C4-2B (cell line): ENCODE results near the gene ATP2A3.

Experiments used
- ZFX ChIP-seq: fragments of 450-650 bp; IDR thresholded peaks from 2 replicates; pipeline ENCODE4 v1.6.1; 2017
- TF ChIP-seq, protein P1 (sequence below): fragments of 450-650 bp; conservative IDR thresholded peaks from 2 replicates; pipeline ENCODE4 v1.5.1; 2017; ENCODE audit warnings: mild to moderate bottlenecking

DNA sequence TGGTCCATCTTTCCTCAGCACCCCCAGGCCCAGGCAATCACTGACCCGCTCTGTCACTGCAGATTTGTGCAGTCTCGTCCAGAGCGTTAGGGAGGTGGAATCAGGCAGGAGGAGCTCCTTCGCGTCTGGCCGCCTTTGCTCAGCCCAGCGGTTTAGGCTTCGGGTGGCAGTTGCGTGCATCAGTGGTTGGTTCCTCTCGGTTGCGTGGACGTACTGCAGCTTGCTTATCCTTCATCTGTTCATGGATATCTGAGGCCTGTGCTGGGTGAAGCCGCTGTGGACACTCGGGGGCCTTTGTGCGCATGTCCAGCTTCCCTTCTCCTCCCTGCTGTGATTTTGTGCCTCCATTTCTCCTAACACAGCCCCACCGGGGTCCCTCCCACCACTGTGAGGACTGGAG, 43.2 kb downstream of the ATP2A3 start:
- TF ChIP-seq, protein P1, sequence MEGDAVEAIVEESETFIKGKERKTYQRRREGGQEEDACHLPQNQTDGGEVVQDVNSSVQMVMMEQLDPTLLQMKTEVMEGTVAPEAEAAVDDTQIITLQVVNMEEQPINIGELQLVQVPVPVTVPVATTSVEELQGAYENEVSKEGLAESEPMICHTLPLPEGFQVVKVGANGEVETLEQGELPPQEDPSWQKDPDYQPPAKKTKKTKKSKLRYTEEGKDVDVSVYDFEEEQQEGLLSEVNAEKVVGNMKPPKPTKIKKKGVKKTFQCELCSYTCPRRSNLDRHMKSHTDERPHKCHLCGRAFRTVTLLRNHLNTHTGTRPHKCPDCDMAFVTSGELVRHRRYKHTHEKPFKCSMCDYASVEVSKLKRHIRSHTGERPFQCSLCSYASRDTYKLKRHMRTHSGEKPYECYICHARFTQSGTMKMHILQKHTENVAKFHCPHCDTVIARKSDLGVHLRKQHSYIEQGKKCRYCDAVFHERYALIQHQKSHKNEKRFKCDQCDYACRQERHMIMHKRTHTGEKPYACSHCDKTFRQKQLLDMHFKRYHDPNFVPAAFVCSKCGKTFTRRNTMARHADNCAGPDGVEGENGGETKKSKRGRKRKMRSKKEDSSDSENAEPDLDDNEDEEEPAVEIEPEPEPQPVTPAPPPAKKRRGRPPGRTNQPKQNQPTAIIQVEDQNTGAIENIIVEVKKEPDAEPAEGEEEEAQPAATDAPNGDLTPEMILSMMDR = no peak
- no peak for TF ChIP-seq ZFX
